Measurements from ENCODE around the gene ZDHHC17.

The ZDHHC17 gene

GRCh38 chr12:76830436-76830835, 66.5 kb downstream of the ZDHHC17 start:
- DNase-seq = no peak

DNA sequence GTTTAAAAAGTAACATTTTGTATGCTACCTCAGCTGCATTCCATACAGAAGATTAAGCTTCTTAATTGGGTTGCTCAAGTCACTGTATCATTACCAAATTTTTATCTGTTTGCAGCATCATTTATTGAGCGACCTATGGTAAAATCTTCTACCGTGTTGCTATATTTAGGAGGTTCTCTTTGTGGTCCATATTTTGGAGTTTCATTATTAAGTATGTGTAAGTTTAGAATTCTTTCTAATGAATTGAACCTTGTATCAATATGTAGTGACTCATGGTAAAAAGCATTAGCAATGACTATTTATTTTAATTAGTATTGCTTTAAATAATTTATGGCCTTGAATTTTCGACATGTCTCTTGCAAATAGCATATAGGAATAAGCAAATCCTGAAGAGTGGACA, 72.7 kb downstream of the ZDHHC17 start:
- no peak for DNase-seq

- DNase-seq = no peak
Measured at GRCh38 chr12:76847260-76847659, 83.3 kb downstream of the ZDHHC17 start.

GRCh38 chr12:76848132-76848531, 84.2 kb downstream of the ZDHHC17 start:
- no peak for DNase-seq

DNA sequence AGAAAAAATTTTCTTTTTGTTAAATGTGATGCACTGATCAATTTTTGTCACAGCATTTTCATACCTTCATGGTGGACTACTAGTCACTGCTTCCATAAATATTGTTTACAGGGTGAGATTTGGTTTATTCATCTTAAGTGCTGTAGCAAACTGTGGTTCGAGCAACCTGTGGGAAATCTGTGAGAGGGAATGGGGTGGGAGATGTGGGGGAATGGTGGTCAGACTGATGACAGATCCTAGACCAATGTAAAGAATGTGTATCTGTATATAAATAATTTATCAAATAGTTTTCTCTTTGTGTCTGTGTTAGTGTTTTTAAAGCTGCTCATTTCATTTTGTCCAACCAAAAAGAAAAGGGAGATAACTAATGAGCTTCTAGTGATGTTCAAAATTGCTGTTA, 88.2 kb downstream of the ZDHHC17 start:
- no peak for DNase-seq

GRCh38 chr12:76855271-76855670, 91.4 kb downstream of the ZDHHC17 start:
- no peak for DNase-seq

- no peak for DNase-seq
Measured at GRCh38 chr12:76856018-76856644, 92.2 kb downstream of the ZDHHC17 start.

- DNase-seq = no peak
Measured at GRCh38 chr12:76859611-76860010, 95.7 kb downstream of the ZDHHC17 start.

GRCh38 chr12:76860256-76860655, 96.3 kb downstream of the ZDHHC17 start:
- no peak for DNase-seq

DNA sequence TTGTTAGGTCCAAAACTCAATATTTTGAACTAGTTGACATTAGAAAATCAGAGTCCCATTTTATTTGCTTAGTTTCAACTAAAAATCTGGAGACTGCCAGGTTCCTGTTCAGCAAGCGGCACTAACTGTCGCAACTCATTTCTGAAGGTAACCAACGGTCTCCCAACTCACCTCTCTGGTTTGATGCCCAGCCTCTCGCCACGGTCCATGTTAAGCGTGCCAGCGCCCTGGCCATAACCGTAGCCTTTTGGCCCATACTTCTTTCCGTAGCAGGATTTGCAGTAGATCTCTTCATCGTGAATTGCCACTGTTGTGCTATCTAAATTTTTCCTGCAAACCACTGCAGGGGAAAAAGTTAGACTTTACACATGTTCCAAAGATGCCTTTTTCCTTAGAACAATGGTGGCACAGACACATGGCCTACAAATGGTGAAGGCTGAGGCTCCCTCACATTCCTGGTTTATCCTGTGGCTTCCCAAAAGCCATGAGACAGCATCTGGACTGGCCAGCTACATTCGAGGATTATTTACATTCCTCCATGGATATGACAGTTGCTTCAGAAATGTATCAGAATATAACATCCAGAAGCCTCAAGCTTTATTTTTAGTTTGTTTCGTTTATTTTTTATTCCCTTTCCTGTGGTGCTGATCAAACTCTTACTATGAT, 99.2 kb downstream of the ZDHHC17 start:
- DNase-seq = no peak

- no peak for DNase-seq
Measured at GRCh38 chr12:76863837-76864236, 99.9 kb downstream of the ZDHHC17 start.

DNA sequence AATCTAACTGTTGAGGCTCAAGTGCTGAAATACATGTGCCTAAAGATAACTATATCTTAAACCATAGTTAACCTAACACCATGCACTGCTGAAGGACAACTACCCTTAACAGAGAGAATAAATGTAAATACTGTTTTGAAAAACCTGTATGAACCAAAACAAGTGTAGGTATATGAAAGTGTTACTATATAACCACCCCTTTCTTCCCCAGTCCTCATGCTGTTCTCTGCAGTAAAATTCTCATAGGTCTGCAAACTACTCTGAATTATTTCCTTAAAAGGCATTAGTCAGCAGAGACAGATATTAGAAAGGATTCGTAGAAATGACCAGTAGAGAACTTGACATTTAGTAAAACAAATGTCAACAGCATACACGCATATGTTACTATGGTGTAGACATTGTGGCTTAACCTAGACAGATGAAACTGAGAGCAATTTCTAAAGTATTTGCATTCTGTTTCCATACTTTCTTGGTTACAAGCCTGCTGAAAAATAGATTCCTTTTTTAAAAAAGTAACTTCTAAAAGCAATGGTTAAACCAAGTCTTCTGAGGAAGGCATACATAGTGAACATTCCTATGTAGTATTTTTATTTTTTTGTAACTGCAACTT, 101.0 kb downstream of the ZDHHC17 start:
- no peak for DNase-seq

DNA sequence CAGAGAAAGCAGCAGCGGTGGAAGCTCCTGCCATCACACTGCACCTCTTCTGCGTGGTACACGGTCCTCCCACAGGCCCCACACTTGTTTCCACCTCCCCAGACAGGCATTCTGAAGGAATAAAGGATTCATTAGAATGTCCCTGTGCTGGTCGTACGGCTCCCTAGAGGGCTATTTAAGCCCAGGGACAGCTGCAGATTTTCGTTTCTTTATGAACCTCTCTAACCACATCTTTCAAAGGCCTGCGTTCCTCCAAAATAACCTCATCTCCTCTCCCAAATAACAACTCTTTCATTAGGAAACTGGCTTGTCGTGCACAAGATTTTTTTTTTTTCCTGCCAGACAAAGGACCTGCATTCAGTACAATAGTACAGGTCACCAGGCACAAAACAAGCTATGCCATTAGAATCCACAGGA, 102.2 kb downstream of the ZDHHC17 start:
- no peak for DNase-seq

DNA sequence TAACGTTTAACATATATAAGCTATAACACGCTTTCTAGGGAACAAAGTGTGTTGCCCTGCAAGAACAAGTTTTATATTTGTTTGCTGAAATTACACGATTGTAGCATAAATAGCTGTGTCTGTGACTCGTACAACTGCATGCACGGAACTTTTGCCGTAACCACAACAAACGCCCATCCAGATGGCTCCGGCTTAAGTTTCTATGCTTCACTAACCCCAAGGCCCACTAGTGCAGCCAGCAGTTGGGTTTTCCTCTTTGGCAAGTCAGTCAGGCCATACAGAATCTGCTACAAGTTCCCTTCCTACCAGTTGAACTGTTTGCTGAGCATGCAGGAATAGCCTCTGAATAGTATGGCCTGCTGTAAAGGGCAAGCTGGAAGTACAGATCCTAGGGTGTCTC, 102.8 kb downstream of the ZDHHC17 start:
- DNase-seq = no peak

DNA sequence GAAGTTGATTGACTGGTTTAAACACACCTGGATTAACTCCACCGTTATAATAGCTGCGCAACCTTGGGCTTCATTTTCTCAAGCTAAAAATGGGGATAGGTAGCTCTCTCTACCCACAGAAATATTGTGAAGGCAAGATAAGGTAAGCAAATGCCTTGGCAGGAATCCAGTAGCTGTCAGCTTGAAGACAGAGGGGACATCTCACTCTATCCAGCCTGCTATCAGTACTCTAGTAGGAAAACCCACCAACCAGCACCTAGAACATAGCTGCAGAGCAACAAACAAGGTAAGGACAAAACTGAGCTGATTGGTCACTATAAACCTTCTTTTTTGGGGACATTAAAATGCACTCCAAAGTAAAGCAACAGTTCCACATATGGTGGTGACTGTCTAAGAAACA, 107.2 kb downstream of the ZDHHC17 start:
- DNase-seq = no peak

DNA sequence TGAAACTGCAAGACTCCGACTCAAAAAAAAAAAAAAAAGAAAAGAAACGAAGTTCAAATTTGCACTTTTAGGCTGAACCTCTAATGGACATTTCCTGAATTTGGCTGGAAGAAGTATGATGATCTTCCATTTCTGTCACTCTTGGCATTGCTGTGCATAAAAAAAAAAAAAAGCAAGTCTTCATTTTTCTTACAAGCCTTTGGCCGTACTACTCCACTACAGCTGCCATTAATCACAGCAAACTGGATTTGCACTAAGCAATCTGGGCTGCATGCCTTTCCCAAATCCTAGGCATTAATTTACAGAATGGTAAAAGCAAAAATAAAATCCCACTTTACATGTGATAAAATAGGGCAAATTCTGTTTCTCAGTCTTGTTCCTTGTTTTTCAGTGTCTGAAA, 107.8 kb downstream of the ZDHHC17 start:
- DNase-seq = no peak

- DNase-seq = no peak
Measured at GRCh38 chr12:76872415-76872814, 108.5 kb downstream of the ZDHHC17 start.

- no peak for DNase-seq
Measured at GRCh38 chr12:76874027-76874426, 110.1 kb downstream of the ZDHHC17 start.

GRCh38 chr12:76874491-76875190, 110.7 kb downstream of the ZDHHC17 start:
- no peak for DNase-seq

DNA sequence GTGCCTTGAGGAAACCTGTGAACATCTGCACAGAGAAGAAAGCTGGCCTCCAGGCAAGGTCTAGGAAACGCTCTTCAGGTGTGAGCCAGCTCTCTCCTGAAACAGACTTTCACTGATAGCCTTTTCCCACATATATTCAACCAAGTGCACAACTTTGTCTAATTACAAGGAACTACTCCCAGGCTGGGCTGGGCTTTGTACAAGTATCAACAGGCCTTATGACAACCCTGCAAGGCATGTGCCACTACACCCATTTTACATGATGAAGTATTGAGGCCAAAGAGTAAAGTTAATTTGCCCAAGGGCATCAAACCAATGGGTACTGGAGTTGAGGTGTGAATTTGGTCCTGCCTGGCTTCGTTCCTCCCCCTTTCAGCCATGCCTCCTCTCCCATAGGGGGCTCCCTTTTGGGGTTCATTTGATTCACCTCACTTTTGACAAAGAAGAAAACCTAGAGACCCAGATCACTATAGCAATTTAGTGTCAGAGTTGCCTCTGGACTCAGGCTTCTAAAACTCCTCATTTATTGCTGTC, 112.8 kb downstream of the ZDHHC17 start:
- DNase-seq = no peak

- peak; percentile 32 for DNase-seq
Measured at GRCh38 chr12:76878099-76878898, 114.4 kb downstream of the ZDHHC17 start.

DNA sequence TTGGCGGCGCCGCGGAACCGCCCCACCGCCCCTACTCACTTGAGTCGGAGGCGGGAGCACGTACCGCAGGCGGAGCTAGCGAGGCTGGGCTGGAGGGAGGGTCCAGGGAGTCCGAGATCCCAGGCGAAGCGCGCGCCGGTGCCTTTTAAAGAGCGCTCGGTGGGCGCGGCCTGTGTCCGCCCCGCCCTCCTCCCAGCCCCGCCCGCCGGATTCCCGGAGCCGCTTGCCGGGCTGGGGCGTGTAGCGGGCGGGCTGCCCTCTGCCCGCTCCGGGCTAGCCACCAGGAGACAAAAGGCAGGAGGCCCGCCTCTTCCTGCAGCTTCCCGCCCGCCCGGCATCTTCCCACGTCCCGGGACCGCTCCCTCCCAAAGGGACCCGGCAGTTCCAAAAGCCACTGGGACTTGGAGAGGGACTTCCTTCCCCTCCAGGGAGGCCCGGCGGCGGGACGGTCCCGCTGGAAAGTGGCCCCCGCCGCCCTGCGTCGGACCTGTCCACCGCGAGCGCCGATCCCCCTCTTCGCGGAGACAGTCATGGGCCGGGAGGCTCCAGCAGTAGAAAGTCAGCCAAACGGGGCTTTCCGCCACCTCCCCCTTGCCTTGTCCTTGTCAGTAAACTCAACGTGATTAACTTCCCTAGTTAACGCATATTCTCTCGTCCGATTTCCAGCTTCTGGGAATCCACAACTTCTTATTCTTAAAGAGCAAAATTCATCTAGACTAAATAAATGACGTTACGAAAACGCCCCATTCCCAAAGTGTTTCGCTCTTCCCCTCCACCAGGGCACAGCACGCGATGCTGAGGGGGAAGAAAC, 115.2 kb downstream of the ZDHHC17 start, which contains the start of gene CSRP2:
TSS of gene CSRP2 (minus strand) at position 121 of the 811 bp plus-strand sequence. CDS start 12,759 bp downstream, outside the sequence.
- DNase-seq = peak; percentile 85
